GM21381 (cell line): ENCODE measurements around the gene VKORC1L1.
"Not testable (repeated sequence)": the region's sequence is repeated elsewhere in the genome, so short reads cannot be mapped to it uniquely, and the experiment has no call there.

ENCODE experiments used
- ATAC-seq: cut with Tn5 transposase; IDR thresholded peaks from one replicate; pipeline ENCODE4 v1.9.1; 2021; ENCODE audit warnings: mild to moderate bottlenecking, moderate library complexity; ENCODE audit not compliant: unreplicated experiment

Gene VKORC1L1

DNA sequence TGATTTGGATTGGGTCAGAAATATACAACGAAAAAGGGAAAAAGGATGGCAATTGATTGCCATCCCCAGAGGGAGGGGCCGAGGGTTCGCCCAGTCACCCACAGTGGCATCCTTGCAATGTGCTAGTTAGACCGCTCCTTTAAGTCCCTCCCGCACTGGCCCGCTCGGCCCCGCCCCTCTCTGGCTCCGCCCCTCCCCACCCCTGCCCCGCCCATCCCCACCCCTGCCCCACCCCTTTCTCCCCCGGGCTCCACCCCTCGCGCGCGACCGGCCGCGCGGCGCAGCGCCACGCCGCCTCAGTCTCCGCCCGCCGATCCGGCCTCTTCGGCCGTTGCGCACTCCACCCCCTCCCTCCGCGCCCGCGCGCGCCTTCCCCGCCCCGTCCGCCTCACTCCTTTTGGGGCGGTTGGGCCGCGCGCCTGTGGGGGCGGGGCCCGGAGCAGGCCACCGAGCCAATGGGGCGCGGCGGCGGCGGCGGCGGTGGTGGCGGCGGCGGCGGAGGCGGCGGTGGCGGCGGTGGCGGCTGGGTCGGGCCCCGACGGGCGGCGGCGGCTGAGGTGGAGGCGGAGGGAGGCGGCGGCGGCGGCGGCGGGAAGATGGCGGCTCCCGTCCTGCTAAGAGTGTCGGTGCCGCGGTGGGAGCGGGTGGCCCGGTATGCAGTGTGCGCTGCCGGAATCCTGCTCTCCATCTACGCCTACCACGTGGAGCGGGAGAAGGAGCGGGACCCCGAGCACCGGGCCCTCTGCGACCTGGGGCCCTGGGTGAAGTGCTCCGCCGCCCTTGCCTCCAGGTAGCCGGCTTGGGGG lies at the start of gene VKORC1L1:
TSS of gene VKORC1L1 (plus strand) at position 299 of the 806 bp plus-strand sequence. CDS start at position 597, 298 bp downstream.
- peak; percentile 86 for ATAC-seq

DNA sequence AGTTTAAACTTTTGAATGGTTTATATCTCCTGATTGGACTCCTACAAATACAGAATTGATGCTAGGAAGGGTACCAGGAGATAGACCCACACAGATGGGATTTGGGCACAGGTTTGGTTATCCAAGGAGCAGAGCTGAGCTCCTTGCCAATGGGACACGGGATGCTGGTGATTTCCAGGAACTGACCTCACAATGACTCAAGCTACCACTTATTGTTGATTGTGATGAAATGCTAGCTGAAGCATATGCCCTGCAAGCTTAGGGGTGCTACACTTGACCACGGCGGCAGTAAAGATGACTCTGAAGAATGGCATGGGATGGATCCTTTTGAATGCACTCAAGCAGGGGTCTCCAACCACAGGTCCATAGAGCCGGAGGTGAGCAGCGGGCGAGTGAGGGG lies 45.5 kb upstream of the VKORC1L1 start:
- no peak for ATAC-seq

DNA sequence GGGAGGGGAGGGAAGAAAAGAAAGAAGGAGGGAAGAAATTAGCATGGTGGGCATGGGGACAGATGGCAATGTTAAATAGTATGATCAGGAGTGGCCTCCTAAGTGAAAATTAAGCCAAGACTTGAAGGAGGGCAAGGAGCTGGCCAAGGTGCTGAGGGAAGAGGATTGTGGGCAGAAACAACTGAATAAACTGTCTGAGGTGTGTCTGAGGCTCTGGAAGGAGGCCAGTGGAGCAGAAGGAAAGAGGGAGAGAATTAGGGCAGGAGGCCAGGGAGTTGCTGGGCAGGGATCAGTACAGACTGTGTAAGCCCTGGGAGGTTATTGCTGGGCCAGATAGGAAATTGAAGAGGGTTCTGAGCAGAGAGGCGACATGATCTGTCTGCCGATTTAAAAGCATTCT lies 40.6 kb upstream of the VKORC1L1 start:
- no peak for ATAC-seq

DNA sequence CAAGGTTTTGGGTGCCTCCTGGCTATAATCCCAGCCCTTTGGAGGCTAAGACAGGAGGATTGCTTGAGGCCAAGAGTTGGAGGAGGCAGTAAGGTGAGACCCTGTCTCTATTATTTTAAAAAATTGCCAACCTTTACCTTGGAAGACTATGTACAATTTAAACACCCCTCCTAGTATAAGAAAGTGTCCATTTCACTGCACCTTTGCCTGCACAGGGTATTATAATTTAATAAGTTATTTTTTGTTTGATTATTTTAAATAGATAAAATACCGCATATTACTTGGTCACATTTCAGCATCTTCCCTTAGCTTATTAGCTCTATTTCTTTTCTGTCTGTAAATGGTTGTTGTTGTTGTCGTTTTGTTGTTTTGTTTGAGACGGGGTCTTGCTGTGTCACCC lies 36.2 kb upstream of the VKORC1L1 start:
- ATAC-seq: not testable (repeated sequence)

DNA sequence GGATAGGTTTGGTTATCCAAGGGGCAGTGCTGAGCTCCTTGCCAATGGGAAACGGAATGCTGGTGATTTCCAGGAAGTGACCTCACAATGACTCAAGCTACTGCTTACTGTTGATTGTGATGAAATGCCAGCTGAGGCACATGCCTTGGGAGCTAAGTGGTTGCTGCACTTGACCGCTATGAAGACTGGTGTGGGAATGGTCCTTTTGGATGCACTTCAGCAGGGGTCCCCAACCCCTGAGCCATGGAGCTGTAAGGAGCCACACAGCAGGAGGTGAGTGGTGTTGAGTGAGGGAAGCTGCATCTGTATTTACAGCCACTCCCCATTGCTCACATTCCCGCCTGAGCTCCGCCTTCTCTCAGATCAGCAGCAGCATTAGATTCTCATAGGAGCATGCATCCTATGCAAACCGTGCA lies 35.3 kb upstream of the VKORC1L1 start:
- not testable (repeated sequence) for ATAC-seq

DNA sequence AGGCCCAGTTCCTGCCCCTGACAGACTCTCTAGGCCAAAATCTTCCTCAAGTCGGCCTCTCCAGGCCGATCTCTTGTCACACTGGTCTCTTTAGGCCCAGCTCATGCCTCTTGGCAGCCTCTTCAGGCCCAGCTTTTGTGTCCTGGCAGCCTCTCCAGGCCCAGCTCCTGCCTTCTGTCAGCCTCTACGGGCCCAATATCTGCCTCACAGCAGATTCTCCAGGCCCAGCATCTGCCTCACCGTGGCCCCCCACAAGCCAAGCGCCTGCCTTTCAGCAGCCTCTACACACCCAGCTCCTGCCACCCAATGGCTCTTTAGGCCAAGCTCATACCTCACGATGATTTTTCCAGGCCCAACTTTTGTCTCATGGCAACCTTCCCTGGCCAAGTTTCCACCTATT lies 33.0 kb upstream of the VKORC1L1 start:
- no peak for ATAC-seq

DNA sequence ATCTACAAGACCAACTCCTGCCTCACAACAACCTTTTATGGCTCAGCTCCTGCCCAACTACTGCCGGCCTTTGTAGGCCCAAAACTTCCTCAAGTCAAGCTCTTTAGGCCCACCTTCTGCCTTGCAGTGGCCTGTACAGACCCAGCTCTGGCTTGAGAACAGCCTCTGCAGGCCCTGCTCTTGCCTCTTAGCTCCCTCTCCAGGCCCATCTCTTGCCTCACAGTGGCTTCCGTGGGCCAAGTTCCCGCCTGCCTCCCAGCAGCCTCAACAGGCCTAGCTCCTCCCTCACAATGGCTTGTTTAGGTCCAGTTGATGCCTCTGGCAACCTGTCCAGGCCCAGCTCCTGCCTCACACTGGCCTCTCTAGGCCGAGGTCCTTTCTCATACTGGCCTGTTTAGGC lies 32.4 kb upstream of the VKORC1L1 start:
- peak; percentile 86 for ATAC-seq

DNA sequence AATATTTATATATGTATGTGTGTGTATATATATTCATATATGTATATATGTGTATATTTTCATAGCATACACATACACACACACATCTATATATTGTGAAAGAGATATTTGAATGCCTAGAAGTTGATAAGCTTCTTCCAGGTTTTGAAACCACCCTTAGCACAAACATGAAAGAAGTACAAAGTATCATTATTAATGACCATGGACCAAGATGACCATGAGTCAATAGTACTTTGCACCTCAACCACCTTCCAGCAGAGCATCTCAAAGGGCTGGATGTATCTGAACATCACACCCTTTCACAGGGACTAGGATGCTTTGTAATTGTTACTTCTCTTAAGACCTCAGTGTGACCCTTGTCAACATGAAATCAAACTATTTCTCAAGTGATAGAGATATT lies 29.3 kb upstream of the VKORC1L1 start:
- not testable (repeated sequence) for ATAC-seq

DNA sequence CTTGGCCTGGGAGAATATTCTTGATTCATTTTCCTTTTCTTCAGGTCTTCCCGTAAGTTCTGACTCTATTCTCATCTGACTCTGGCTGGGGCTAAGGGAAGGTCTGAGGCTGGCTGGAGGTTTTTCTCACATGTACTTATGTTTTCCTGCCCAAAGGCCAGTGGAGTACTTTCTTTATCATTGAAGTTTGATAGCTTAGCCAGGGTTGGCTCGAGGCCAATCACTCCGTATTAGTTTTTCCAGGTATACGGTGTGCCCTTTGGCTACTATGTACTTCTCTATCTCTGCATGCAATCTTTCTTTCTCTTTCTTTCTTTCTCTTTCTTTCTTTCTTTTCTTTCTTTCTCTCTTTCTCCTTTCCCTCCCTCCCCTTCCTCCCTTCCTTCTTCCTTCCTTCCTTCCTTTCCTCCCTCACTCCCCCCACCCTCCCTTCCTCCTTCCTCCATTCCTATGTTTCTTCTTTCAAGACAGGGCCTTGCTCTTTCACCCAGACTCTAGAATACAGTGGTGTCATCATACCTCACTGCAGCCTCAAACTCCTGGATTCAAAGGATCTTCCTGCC lies 26.8 kb upstream of the VKORC1L1 start:
- no peak for ATAC-seq

DNA sequence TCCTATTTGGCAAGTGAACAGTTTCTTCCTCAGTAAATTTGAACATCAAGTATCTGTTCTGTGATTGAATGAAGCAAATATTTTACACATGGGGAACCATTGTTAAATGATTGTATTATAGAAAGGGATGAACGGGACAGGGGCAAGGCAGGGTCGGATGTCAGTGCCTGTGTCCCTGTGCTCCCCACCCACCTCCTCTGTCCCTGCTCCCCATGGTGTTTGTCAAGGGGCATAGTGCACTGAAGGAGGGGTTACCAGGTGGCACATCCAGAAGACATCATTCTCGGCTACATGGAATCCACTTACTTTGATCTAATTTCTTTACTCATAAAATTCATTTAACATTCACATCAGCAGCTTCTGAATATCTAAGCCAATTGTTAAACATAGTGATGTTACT lies 19.4 kb upstream of the VKORC1L1 start:
- not testable (repeated sequence) for ATAC-seq

DNA sequence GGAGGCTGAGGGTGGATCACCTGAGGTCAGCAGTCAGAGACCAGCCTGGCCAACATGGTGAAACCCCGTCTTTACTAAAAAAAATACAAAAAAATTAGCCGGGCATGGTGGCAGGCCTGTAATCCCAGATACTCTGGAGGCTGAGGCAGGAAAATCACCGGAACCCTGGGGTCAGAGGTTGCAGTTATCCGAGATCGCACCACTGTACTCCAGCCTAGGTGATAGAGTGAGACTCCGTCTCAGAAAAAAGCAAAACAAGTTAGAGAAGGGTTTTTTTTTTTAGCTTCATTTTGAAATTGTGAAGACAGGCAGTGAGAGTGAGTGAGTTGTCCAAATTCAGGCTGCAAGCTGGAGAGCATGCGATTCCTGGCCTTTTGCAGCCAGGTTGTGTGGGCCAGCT lies 19.0 kb upstream of the VKORC1L1 start:
- ATAC-seq: not testable (repeated sequence)

DNA sequence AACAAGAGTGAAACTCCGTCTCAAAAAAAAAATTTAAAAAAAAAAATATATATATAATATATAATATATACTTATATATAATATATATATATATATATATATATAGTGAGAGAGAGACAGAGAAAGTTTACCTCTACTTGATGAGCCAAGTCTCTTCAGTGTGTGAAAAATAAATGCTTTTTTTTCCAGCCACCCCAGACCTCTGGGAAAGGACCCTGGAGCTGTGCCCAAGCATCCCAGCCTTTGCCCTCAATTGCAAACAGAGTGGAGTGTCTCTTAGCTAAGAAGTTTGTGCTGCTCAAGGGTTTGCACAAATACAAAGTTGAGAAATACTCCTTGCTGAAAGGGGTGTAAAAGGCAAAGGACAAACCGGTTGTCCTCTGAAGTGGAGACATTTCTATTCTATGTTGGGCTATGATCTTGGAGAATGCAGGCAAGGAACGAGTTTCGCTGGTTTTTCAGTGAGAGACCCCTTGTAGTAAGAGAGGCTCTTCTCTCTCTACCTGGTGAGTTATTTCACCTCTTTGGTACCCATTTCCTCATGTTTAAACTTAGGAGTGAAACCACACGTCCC lies 15.5 kb upstream of the VKORC1L1 start:
- not testable (repeated sequence) for ATAC-seq

DNA sequence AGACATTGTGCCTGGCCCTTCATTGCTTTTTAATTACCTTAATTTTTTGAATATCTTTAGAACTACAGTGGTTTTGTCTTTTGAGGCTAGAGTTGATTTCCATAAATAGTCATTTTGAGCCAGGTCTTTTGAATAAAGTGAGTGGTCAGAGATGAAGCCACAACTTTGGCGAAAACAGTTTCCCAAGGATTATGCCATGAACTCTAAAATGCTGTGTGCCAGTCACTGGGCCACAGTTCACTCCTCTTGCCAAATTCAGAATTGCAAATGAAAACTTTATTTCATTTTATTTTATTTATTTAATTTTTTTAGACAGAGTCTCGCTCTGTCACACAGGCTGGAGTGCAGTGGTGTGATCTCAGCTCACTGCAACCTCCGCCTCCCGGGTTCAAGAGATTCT lies 14.2 kb upstream of the VKORC1L1 start:
- not testable (repeated sequence) for ATAC-seq

DNA sequence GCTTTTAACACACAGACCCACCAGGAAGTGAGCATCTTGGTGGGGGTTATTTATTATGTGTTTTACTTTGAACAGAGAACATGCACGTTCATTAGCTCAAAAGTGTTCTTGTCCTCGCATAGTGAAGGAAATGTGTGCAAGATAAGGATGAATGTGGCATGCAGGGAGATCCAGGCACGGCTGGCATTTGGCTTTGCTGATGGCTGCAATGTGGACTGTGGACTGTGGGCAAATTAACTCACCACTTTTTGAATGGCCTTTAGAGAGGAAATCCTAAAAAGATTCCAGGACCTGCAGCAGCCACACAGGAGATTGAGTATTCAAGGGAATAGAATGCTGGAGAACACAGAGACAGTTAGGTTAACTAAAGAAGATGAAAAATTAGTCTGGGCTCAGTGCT lies 6.6 kb upstream of the VKORC1L1 start:
- not testable (repeated sequence) for ATAC-seq

DNA sequence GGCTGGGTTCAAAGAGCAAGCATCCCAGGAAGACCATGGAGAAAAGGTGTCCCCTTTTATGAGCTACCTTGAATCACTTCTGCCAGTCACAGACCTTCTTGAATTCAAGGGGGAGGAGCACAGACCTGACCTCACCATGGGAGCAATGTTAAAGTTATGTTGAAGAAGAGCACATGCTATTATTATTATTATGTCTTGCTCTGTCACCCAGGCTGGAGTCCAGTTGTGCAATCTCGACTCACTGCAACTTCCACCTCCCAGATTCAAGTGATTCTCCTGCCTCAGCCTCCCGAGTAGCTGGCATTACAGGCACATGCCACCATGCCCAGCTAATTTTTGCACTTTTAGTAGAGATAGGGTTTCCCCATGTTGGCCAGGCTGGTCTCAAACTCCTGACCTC lies 5.2 kb upstream of the VKORC1L1 start:
- not testable (repeated sequence) for ATAC-seq

DNA sequence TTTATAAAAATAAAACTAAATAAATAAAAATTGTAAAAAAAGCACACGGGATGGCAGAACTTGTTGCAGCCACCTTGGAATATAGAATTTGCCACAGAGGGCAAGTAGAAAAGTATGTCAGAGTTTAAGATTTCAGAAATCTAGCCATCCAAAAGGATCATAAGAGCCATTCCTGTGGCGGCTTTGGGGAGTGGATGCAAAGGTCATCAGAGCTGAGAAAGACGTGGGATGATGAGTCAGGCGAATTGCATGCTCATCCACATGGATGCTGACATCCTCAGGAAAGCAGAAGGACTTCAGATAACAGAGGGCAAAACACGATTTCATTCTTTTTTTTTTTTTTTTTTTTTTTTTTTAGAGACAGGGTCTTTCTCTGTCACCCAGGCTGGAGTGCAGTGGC lies 3.6 kb upstream of the VKORC1L1 start:
- ATAC-seq: not testable (repeated sequence)

DNA sequence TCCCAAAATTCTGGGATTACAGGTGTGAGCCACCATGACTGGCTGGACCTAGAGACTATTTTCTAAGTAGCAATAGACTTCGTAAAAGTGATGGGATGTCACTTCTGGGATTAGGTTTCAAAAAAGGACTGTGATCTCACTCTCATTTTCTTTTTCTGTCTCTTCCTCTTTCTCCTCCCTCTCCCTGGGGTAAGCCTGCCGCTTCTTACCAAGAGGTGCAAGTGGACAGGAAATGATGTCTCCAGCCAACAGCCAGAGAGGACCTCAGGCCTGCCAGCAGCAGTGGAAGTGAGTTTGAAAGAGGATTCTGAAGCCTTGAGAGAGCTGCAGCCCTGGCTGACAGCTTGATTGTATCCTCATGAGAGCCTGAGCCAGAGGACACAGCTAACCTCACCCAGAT lies 1.4 kb upstream of the VKORC1L1 start:
- not testable (repeated sequence) for ATAC-seq

DNA sequence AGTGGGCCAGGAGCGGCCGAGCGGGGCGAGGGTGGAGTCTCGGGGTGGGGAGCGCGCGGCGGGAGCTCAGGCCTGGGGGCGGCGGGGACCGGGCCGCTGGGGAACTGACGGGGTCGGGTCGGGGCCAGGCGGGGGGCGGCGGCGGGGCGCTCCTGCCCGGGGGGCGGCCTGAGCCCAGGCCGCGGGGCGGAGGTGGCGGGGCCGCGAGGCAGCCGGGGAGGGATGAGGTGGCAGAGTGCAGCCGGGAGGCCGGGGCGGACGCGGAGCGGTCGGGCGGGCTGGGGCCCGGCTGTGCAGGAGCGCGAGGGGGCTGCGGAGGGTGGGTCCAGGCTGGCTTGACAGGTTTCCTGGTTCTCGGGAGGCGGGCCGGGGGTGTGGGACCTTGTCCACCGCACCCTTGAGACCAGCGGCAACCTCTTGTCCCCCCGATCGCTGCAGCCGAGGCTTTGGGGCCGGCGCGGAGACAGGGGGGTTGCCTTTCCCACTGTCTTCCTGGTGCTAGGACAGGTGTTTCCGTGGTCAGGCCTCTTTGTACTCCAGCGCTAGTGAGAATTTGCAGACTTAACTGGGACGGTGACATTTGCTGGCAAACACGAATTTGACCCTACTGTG lies 814 bp downstream of the VKORC1L1 start:
- ATAC-seq: peak; percentile 31

DNA sequence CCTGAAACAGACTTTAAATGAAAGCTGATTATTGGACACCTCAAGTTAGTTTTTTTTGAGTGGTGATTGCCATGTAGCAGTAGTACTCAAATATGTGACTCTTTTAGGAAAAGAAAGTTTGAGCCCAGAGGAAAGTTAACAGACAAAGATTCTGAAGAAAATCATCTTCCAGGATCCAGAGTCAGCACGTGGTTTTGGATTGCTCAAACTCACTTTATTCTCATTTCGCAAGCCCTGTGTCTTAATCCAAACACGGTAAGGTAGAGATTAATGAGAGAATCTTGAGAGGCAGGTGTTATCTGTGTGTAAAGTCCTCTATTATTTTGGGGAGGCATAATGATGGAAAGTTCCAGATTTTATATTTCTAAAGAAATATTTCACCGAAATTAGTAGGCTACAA lies 2.8 kb downstream of the VKORC1L1 start:
- not testable (repeated sequence) for ATAC-seq

DNA sequence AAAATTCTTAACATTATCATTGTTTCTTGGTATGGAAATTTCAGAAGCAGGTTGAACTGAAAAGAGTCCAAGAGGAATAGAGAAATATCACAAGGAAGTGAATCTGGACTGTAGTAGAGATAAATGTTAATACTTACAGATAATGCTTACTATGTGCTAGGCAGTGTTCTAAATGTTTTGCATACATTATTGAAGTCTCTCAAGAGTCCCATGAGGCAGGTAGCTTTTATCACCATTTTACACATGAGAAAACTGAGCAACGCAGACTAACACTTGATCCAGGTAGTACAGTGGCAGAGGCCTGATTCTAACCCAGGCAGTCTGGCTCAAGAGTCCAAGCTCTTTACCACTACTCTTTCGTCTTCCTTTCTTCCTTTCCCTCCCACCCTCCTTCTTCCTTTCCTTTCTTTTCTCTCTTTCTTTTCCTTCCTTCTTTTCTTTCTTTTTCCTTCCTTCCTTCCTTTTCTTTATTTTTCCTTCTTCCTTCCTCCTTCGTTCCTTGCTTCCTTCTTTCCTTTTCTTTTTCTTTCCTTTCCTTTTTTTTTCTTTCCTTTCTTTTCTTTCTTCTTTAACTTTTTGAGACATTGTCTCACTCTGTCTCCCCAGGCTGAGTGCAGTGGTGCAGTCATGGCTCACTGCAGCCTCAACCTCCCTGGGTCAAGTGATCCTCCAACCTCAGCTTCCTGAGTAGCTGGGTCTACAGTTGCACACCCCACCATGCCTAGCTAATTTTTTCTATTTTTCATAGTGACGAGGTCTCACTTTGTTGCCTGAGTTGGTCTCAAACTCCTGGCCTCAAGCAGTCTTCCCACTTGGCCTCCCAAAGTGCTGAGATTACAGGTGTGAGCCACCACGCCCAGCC lies 6.6 kb downstream of the VKORC1L1 start:
- ATAC-seq: not testable (repeated sequence)

DNA sequence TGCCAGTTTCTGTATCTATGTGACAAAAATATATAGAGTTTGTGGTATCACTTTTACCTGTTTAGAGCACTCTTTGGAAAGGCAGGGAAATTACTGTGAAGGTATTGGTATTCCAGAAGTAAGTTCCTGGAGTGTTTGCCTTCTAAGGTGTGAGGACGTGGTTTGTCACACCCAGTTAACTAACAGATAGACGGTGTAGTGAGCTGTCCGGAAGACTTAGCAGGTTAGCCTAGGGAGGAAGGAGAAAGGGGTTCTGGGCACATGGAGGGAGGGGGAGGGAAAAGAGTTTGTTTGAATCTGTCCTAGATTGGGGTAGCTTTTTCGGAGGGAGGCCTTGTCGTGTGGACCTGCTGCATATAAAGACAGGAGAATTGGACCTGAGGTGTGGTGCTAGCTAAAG lies 7.4 kb downstream of the VKORC1L1 start:
- ATAC-seq: not testable (repeated sequence)
